ENCODE data around the gene CNIH2.

- TF ChIP-seq GATA2 (IDR thresholded peaks at IDR 0.05; ENCODE audit: low read depth, low read length) = no peak
- no peak for TF ChIP-seq GATA3 (IDR thresholded peaks at IDR 0.05; ENCODE audit: low read depth, low read length)
Observed at GRCh38 chr11:66315498-66315885, 37.5 kb downstream of the CNIH2 start.
